Breast epithelium (tissue), 4 donors: ENCODE results near the gene PICALM. TPM values are rescaled to one million over a fixed set of nuclear protein-coding genes. Genes with fewer than 3 reads are reported as not detected.

Experiments used
- DNase-seq, 2 donors: peaks; one replicate each; pipeline ENCODE4 v3.0.0-alpha.2; 2019; ENCODE audit warnings: low spot score in 2 of 2
- H3K27ac ChIP-seq, 2 donors: fragments of 200-600 bp; sonication (generic) in 1 of 2; one replicate each; pipeline ENCODE4 v1.5.1; 2016 to 2019; ENCODE audit warnings: mild to moderate bottlenecking in 1 of 2
- H3K27me3 ChIP-seq, 2 donors: fragments of 200-600 bp; sonication (generic) in 1 of 2; one replicate each; pipeline versions ENCODE4 v1.5.1 to v1.6.0; 2017 to 2019; ENCODE audit warnings: control low read depth in 1 of 2, mild to moderate bottlenecking in 1 of 2
- H3K36me3 ChIP-seq: fragments of 200-600 bp; one replicate; pipeline ENCODE4 v1.5.1; 2019
- H3K4me1 ChIP-seq, 2 donors: fragments of 200-600 bp; sonication (generic); one replicate each; pipeline ENCODE4 v1.5.1; 2016 to 2019; ENCODE audit warnings: control low read depth in 1 of 2
- H3K4me3 ChIP-seq, 3 donors: fragments of 200-600 bp; sonication (generic); 1 replicate in 2 of 3; 2 replicates in 1 of 3; pipeline ENCODE4 v1.5.1; 2016 to 2019; ENCODE audit warnings: mild to moderate bottlenecking in 3 of 3, moderate library complexity in 2 of 3
- H3K9me3 ChIP-seq, 2 donors: fragments of 200-600 bp; sonication (generic) in 1 of 2; one replicate each; pipeline ENCODE4 v1.5.1; 2016 to 2019; ENCODE audit warnings: control low read depth in 1 of 2
- CTCF ChIP-seq, 3 donors: fragments of 450-650 bp; IDR thresholded peaks; one replicate each; pipeline ENCODE4 v1.5.1; 2016 to 2017; ENCODE audit warnings: antibody characterized with exemption in 3 of 3, mild to moderate bottlenecking in 3 of 3, moderate library complexity in 3 of 3
- POLR2A ChIP-seq: fragments of 450-650 bp; IDR thresholded peaks from one replicate; pipeline ENCODE4 v1.6.1; 2016; ENCODE audit warnings: antibody characterized with exemption, mild to moderate bottlenecking, moderate library complexity
- POLR2AphosphoS5 ChIP-seq, 3 donors: sonication (generic); formaldehyde crosslinking; IDR thresholded peaks; one replicate each; pipeline ENCODE4 v1.6.1; 2017; ENCODE audit warnings: antibody characterized with exemption in 3 of 3
- intact Hi-C: fragments of 100-400 bp; cut with DNase I; formaldehyde crosslinking; loops from one replicate; pipeline ENCODE4 v1.15.1; 2023; ENCODE audit warnings: low total_unique reads
- total RNA-seq, 3 donors: library from RNA; depleted of rRNA; stranded (reverse); fragments of >200 nt; gene quantifications; one replicate each; pipeline ENCODE4 v1.1.0, GENCODE V29; 2016

PICALM gene
- total RNA-seq, 3 donors from 2014 or later = 327 to 336 (median 328) TPM

- no peak for DNase-seq
- Histone ChIP-seq H3K27me3 (no peaks in the 10 kb centered on the region), H3K27ac (no peak overlapping the region), H3K4me1 (no peaks in the 10 kb centered on the region), H3K9me3 (no peaks in the 10 kb centered on the region), H3K4me3 (no peak overlapping the region), H3K36me3 (no peaks in the 10 kb centered on the region)
- peak in 2 of 3 donors; percentile 42 to 63 for TF ChIP-seq CTCF (IDR thresholded peaks at IDR 0.05)
- no peak for TF ChIP-seq POLR2AphosphoS5 (IDR thresholded peaks at IDR 0.05)
- no peak for TF ChIP-seq POLR2A
- intact Hi-C loops = no loop called here
These were observed 127.4 kb downstream of the PICALM start for GRCh38 chr11:85941380-85941973.

GRCh38 chr11:85939099-85940015 is 129.5 kb downstream of the PICALM start:
- no peak for TF ChIP-seq POLR2A
- no peak for TF ChIP-seq CTCF (IDR thresholded peaks at IDR 0.05)
- no peak for TF ChIP-seq POLR2AphosphoS5 (IDR thresholded peaks at IDR 0.05)
- no peak overlapping the region for H3K27ac ChIP-seq
- H3K27me3 ChIP-seq = no peaks in the 10 kb centered on the region
- no peaks in the 10 kb centered on the region for H3K36me3 ChIP-seq
- intact Hi-C loops = no loop called here
- no peak overlapping the region for H3K4me3 ChIP-seq
- no peaks in the 10 kb centered on the region for H3K4me1 ChIP-seq
- no peak for DNase-seq
- no peaks in the 10 kb centered on the region for H3K9me3 ChIP-seq

- no peak for TF ChIP-seq POLR2AphosphoS5 (IDR thresholded peaks at IDR 0.05)
- TF ChIP-seq POLR2A = no peak
- no peak for TF ChIP-seq CTCF (IDR thresholded peaks at IDR 0.05)
- H3K4me3 ChIP-seq = no peak overlapping the region
- no peak overlapping the region for H3K27ac ChIP-seq
- no peaks in the 10 kb centered on the region for H3K27me3 ChIP-seq
- DNase-seq = no peak
- H3K36me3 ChIP-seq = no peaks in the 10 kb centered on the region
- intact Hi-C loops = no loop called here
- H3K4me1 ChIP-seq = no peaks in the 10 kb centered on the region
- no peaks in the 10 kb centered on the region for H3K9me3 ChIP-seq
These were observed 131.0 kb downstream of the PICALM start for GRCh38 chr11:85937835-85938234.

- H3K27me3 ChIP-seq = no peaks in the 10 kb centered on the region
- no peak for DNase-seq
- no peak for TF ChIP-seq POLR2AphosphoS5 (IDR thresholded peaks at IDR 0.05)
- no peak for TF ChIP-seq POLR2A
- TF ChIP-seq CTCF (IDR thresholded peaks at IDR 0.05) = no peak
- H3K4me3 ChIP-seq = no peak overlapping the region
- no peak overlapping the region for H3K27ac ChIP-seq
- H3K4me1 ChIP-seq = no peaks in the 10 kb centered on the region
- no peaks in the 10 kb centered on the region for H3K9me3 ChIP-seq
- H3K36me3 ChIP-seq = no peaks in the 10 kb centered on the region
- intact Hi-C loops = no loop called here
These were observed 133.1 kb downstream of the PICALM start for GRCh38 chr11:85935751-85936150.

- H3K27ac ChIP-seq = no peak overlapping the region
- no peak for DNase-seq
These were observed 134.2 kb downstream of the PICALM start for GRCh38 chr11:85934596-85935169.

More at GRCh38 chr11:85934596-85935169, 134.2 kb downstream of the PICALM start:
- Histone ChIP-seq H3K36me3 (no peaks in the 10 kb centered on the region), H3K4me1 (no peaks in the 10 kb centered on the region), H3K27me3 (no peaks in the 10 kb centered on the region), H3K9me3 (no peaks in the 10 kb centered on the region), H3K4me3 (peak overlapping the region in 2 of 3 donors; percentile 15 to 30)
- TF ChIP-seq POLR2AphosphoS5 (IDR thresholded peaks at IDR 0.05) (no peak), POLR2A (no peak), CTCF (IDR thresholded peaks at IDR 0.05) (no peak)
- intact Hi-C loops = no loop called here
